Gastroesophageal sphincter (tissue), 4 donors: ENCODE measurements around the gene MAN1A2. TPM values are rescaled to one million over a fixed set of nuclear protein-coding genes. Genes with fewer than 3 reads are reported as not detected.

Source experiments
- ATAC-seq: fragments of 150-250 bp; one replicate; pipeline ENCODE4 v1.9.1; 2016; ENCODE audit warnings: mild to moderate bottlenecking, moderate library complexity
- H3K27ac ChIP-seq, 4 donors: fragments of 200-600 bp; sonication (generic) in 3 of 4; 1 replicate in 3 of 4; 2 replicates in 1 of 4; pipeline ENCODE4 v1.5.1; 2016 to 2019
- H3K27me3 ChIP-seq: fragments of 200-600 bp; sonication (generic); one replicate; pipeline ENCODE4 v1.5.1; 2019
- H3K36me3 ChIP-seq, 2 donors: fragments of 200-600 bp; sonication (generic); one replicate each; pipeline ENCODE4 v1.5.1; 2019; ENCODE audit warnings: control low read depth in 1 of 2
- H3K4me1 ChIP-seq, 3 donors: fragments of 200-600 bp; sonication (generic); 1 replicate in 2 of 3; 2 replicates in 1 of 3; pipeline ENCODE4 v1.5.1; 2016 to 2019; ENCODE audit warnings: control low read depth in 2 of 3
- H3K4me3 ChIP-seq, 2 donors: fragments of 200-600 bp; sonication (generic); one replicate each; pipeline ENCODE4 v1.5.1; 2019; ENCODE audit warnings: mild to moderate bottlenecking in 1 of 2, moderate library complexity in 1 of 2
- H3K9me3 ChIP-seq, 3 donors: fragments of 200-600 bp; sonication (generic); one replicate each; pipeline ENCODE4 v1.5.1; 2017 to 2019; ENCODE audit warnings: control low read depth in 2 of 3
- EP300 ChIP-seq: sonication (generic); formaldehyde crosslinking; IDR thresholded peaks from one replicate; pipeline ENCODE4 v1.6.1; 2017; ENCODE audit warnings: antibody characterized with exemption, mild to moderate bottlenecking
- POLR2A ChIP-seq, 2 donors: fragments of 450-650 bp; IDR thresholded peaks; one replicate each; pipeline ENCODE4 v1.6.1; 2017; ENCODE audit warnings: antibody characterized with exemption in 2 of 2, mild to moderate bottlenecking in 2 of 2, moderate library complexity in 1 of 2
- POLR2AphosphoS5 ChIP-seq: sonication (generic); formaldehyde crosslinking; IDR thresholded peaks from one replicate; pipeline ENCODE4 v1.6.1; 2017; ENCODE audit warnings: antibody characterized with exemption
- WGBS, 2 donors: methylation state at CpG; one replicate each; pipeline ENCODE4 v1.1.5; 2018; ENCODE audit warnings: low coverage in 1 of 2; 5-methylcytosine and 5-hydroxymethylcytosine counted together
- total RNA-seq, 4 donors: library from RNA; depleted of rRNA; stranded (reverse); fragments of >200 nt; gene quantifications; one replicate each; pipeline ENCODE4 v1.1.0, GENCODE V29; 2016
- TF ChIP-seq, protein P1 (sequence below), 4 experiments: fragments of 200-600 bp in 2 of 4; fragments of 450-650 bp in 2 of 4; sonication (generic) in 1 of 4; IDR thresholded peaks; one replicate each; pipeline ENCODE4 v1.5.1; 2017 to 2019; ENCODE audit warnings: antibody characterized with exemption in 4 of 4, mild to moderate bottlenecking in 2 of 4, moderate library complexity in 2 of 4

MAN1A2 gene
- total RNA-seq, 4 donors from 2014 or later = 42.5 to 62.4 (median 52.3) TPM

DNA sequence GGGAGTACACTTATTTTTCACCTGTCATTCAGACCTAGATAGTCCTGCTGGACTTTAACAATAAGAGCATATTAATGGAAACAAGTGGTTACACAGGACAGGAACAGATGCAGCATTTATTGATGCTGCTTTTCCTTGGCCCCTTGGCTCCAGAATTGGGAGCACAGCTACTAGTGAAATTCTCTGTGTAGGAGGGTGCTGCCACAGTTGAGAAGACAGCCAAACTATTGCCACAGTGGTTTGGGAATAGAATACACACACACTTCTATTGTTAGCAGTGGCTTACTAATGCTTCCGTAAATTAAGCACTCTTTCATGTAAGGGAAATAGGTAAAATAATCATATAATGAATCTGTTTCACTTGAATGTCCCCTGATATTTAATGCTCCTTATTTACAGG is 133.3 kb downstream of the MAN1A2 start:
- no peaks in the 10 kb centered on the region for H3K4me1 ChIP-seq

DNA sequence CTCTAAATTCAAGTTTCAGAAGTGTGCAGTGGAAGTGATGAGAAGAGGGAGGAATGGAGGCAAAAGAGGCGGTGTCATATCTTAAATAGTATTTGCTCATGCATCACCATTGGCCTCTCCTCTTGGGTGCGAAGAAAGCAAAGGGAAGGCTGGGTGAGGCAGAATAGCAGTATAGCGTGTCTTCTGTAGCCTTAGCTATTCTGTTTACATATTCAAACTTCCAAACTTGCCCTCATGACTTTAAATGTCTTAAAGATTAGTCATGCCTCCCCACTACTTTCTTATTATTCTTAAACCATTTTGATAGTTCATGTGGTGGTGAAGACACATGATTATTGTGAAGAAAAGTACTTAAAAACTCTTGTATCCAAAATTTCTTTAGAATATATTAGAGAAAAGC is 134.0 kb downstream of the MAN1A2 start:
- TF ChIP-seq POLR2AphosphoS5 (no peak), POLR2A (IDR thresholded peaks at IDR 0.05) (no peak), EP300 (no peak)
- TF ChIP-seq, protein P1, sequence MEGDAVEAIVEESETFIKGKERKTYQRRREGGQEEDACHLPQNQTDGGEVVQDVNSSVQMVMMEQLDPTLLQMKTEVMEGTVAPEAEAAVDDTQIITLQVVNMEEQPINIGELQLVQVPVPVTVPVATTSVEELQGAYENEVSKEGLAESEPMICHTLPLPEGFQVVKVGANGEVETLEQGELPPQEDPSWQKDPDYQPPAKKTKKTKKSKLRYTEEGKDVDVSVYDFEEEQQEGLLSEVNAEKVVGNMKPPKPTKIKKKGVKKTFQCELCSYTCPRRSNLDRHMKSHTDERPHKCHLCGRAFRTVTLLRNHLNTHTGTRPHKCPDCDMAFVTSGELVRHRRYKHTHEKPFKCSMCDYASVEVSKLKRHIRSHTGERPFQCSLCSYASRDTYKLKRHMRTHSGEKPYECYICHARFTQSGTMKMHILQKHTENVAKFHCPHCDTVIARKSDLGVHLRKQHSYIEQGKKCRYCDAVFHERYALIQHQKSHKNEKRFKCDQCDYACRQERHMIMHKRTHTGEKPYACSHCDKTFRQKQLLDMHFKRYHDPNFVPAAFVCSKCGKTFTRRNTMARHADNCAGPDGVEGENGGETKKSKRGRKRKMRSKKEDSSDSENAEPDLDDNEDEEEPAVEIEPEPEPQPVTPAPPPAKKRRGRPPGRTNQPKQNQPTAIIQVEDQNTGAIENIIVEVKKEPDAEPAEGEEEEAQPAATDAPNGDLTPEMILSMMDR (IDR thresholded peaks at IDR 0.05) = no peak
- Histone ChIP-seq H3K27ac (no peak overlapping the region), H3K4me3 (no peak overlapping the region), H3K27me3 (no peaks in the 10 kb centered on the region), H3K4me1 (no peaks in the 10 kb centered on the region), H3K9me3 (no peaks in the 10 kb centered on the region), H3K36me3 (peaks cover 0 to 46% of the 10 kb centered on the region in 2 donors)
- no peak for ATAC-seq
- WGBS, 2 donors = 57 to 74% methylated on average over 3 of the region's 3 CpGs

More for the DNA sequence above, 133.3 kb downstream of the MAN1A2 start:
- no peaks in the 10 kb centered on the region for H3K27me3 ChIP-seq
- no peak for ATAC-seq
- no peak overlapping the region for H3K27ac ChIP-seq
- no peak for TF ChIP-seq POLR2AphosphoS5
- no peak for TF ChIP-seq EP300
- TF ChIP-seq POLR2A (IDR thresholded peaks at IDR 0.05) = no peak
- TF ChIP-seq, protein P1 (IDR thresholded peaks at IDR 0.05) = no peak
- H3K36me3 ChIP-seq = peaks cover 0 to 43% of the 10 kb centered on the region in 2 donors
- H3K9me3 ChIP-seq = no peaks in the 10 kb centered on the region
- no peak overlapping the region for H3K4me3 ChIP-seq
- 71 to 78% methylated on average over 1 of the region's 1 CpG for WGBS, 2 donors

DNA sequence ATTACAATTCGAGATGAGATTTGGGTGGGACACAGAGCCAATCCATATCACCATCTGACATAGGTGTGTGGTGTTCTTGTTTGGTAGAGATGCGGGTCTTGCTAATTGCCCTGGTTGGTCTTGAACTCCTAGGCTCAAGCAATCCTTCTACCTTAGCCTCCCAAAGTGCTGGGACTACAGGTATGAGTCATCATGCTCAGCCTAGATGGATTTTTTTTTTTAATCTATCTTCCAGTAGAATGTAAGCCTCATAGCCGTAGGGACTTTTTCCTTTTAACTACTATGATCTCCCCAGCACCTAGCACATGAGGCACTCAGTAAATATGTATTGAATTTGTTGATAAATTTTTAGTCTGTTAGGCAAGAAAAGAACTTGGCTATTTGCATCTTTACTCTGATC is 144.0 kb downstream of the MAN1A2 start:
- Histone ChIP-seq H3K9me3 (no peaks in the 10 kb centered on the region), H3K27me3 (no peaks in the 10 kb centered on the region), H3K4me1 (no peaks in the 10 kb centered on the region), H3K36me3 (peaks cover 0 to 20% of the 10 kb centered on the region in 2 donors), H3K4me3 (no peak overlapping the region), H3K27ac (no peak overlapping the region)
- TF ChIP-seq POLR2A (IDR thresholded peaks at IDR 0.05) (no peak), EP300 (no peak), POLR2AphosphoS5 (no peak)
- TF ChIP-seq, protein P1 (IDR thresholded peaks at IDR 0.05) = no peak
- no peak for ATAC-seq
- 70 to 73% methylated on average over 2 to 3 of the region's 3 CpGs for WGBS, 2 donors

DNA sequence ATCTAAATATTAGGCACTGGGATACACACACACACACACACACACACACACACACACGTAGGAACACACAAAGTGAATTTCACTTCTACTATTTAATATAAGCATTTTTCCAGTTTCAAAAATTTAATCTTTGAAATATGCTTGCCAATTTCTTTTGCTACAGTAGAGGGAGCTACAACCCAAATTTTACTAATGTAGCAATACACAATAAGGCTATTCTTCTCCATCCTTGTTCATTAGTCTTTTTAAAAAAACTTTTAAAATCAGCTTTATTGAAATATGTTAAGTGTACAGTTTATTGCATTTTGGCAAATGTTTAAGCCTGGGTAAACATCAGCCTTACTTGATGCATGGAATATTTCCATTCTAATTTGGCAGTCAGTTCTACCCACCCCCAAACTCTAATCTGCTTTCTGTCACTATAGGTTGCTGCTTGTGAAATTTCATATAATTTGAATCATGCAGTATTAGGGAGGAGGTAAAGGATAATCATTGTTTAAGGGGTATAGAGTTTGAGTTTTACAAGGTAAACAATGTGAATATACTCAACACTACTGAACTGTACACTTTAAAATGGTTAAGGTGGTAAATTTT is 145.6 kb downstream of the MAN1A2 start:
- Histone ChIP-seq H3K4me3 (no peak overlapping the region), H3K27me3 (no peaks in the 10 kb centered on the region), H3K4me1 (no peaks in the 10 kb centered on the region), H3K9me3 (no peaks in the 10 kb centered on the region), H3K27ac (no peak overlapping the region), H3K36me3 (peaks cover 0 to 11% of the 10 kb centered on the region in 2 donors)
- no peak for ATAC-seq
- TF ChIP-seq, protein P1 (IDR thresholded peaks at IDR 0.05) = peak; percentile 20 to 60 (median 52)
- TF ChIP-seq POLR2A (IDR thresholded peaks at IDR 0.05) (no peak), EP300 (no peak)
- WGBS, 2 donors = 0 to 7% methylated on average over 1 of the region's 1 CpG

DNA sequence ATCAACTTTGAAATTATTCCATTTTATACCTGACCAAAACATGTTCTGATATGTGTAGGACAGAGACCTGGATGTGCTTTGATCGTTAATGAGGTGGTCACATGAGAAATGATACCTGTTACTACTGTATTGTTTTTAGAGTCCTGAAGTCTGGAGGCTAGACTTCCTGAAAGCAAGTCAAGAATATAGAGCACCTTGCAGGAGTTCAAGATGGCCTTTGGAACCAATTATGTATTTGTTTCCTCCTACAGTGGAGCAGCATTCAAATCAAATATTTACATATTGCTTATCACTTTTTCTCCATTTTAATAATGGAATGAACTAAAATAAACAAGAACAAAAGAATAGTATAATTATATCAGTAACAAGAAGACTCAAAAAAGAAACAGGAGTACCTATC is 155.9 kb downstream of the MAN1A2 start:
- no peak overlapping the region for H3K27ac ChIP-seq

More for the DNA sequence above, 155.9 kb downstream of the MAN1A2 start:
- peaks cover 3 to 13% (median 5%) of the 10 kb centered on the region in 3 donors for H3K4me1 ChIP-seq
- no peak for ATAC-seq
- TF ChIP-seq EP300 = no peak
- TF ChIP-seq POLR2A (IDR thresholded peaks at IDR 0.05) = no peak
- TF ChIP-seq, protein P1 (IDR thresholded peaks at IDR 0.05) = no peak
- no peak for TF ChIP-seq POLR2AphosphoS5
- H3K27me3 ChIP-seq = no peaks in the 10 kb centered on the region
- no peaks in the 10 kb centered on the region for H3K9me3 ChIP-seq
- H3K4me3 ChIP-seq = no peak overlapping the region
- peaks cover 0 to 16% of the 10 kb centered on the region in 2 donors for H3K36me3 ChIP-seq
- WGBS, 2 donors = 94% methylated on average over 1 of the region's 1 CpG; no CpG with 5 or more reads in 1 of the 2 donors
